AG09309 (cell line): Measurements from ENCODE around the gene CCR6.

Source experiments
- DNase-seq: peaks from one replicate; pipeline ENCODE4 v3.0.0-alpha.2; 2010; ENCODE audit warnings: low read depth
- H3K4me3 ChIP-seq: 2 replicates; pipeline ENCODE4 v1.5.1; 2011; ENCODE audit warnings: mild to moderate bottlenecking, low read depth, low read length, moderate library complexity; ENCODE audit not compliant: control insufficient read depth
- CTCF ChIP-seq: IDR thresholded peaks from 2 replicates; pipeline ENCODE4 v1.5.1; 2011; ENCODE audit warnings: mild to moderate bottlenecking, low read depth, low read length, inconsistent platforms; ENCODE audit not compliant: insufficient read depth, control insufficient read depth; ENCODE audit errors: missing control alignments

Gene CCR6

GRCh38 chr6:167113047-167113754 lies 9.7 kb upstream of the CCR6 start:
- TF ChIP-seq CTCF = no peak
- no peak for DNase-seq
- H3K4me3 ChIP-seq = no peak overlapping the region

- no peak for DNase-seq
- no peak overlapping the region for H3K4me3 ChIP-seq
- TF ChIP-seq CTCF = no peak
Measured at GRCh38 chr6:167113935-167114910, 8.7 kb upstream of the CCR6 start.

GRCh38 chr6:167115054-167115453 lies 7.8 kb upstream of the CCR6 start:
- DNase-seq = no peak
- H3K4me3 ChIP-seq = no peak overlapping the region
- no peak for TF ChIP-seq CTCF

- H3K4me3 ChIP-seq = no peak overlapping the region
- no peak for DNase-seq
- no peak for TF ChIP-seq CTCF
Measured at GRCh38 chr6:167116109-167116837, 6.6 kb upstream of the CCR6 start.

- no peak for DNase-seq
- no peak for TF ChIP-seq CTCF
- no peak overlapping the region for H3K4me3 ChIP-seq
Measured at GRCh38 chr6:167116838-167117228, 6.1 kb upstream of the CCR6 start.

GRCh38 chr6:167118006-167118405 lies 4.9 kb upstream of the CCR6 start:
- no peak for TF ChIP-seq CTCF
- H3K4me3 ChIP-seq = no peak overlapping the region
- no peak for DNase-seq
